GM21529 (cell line): ENCODE data around the gene RAB18.
"Not testable (repeated sequence)": the region's sequence is repeated elsewhere in the genome, so short reads cannot be mapped to it uniquely, and the experiment has no call there.

Experiments used
- ATAC-seq: cut with Tn5 transposase; IDR thresholded peaks from one replicate; pipeline ENCODE4 v1.9.1; 2021; ENCODE audit not compliant: unreplicated experiment

The RAB18 gene

GRCh38 chr10:27541796-27542729 lies 38.0 kb downstream of the RAB18 start:
- ATAC-seq: no peak

- ATAC-seq: no peak
Observed at GRCh38 chr10:27542812-27543211, 38.7 kb downstream of the RAB18 start.

- ATAC-seq: no peak
Observed at GRCh38 chr10:27547047-27547446, 42.9 kb downstream of the RAB18 start.

GRCh38 chr10:27547482-27547881 lies 43.4 kb downstream of the RAB18 start:
- no peak for ATAC-seq

- no peak for ATAC-seq
Observed at GRCh38 chr10:27550823-27551222, 46.7 kb downstream of the RAB18 start.

GRCh38 chr10:27558612-27559020 lies 54.5 kb downstream of the RAB18 start:
- ATAC-seq: peak; percentile 72

GRCh38 chr10:27561334-27561733 lies 57.2 kb downstream of the RAB18 start:
- ATAC-seq: no peak

- no peak for ATAC-seq
Observed at GRCh38 chr10:27564398-27564797, 60.3 kb downstream of the RAB18 start.

- ATAC-seq: no peak
Observed at GRCh38 chr10:27564880-27565279, 60.8 kb downstream of the RAB18 start.

GRCh38 chr10:27568196-27569175 lies 64.4 kb downstream of the RAB18 start:
- ATAC-seq: no peak

- no peak for ATAC-seq
Observed at GRCh38 chr10:27569946-27570345, 65.8 kb downstream of the RAB18 start.

- ATAC-seq: not testable (repeated sequence)
Observed at GRCh38 chr10:27577038-27577437, 72.9 kb downstream of the RAB18 start.

- no peak for ATAC-seq
Observed at GRCh38 chr10:27578316-27578715, 74.2 kb downstream of the RAB18 start.

- ATAC-seq: no peak
Observed at GRCh38 chr10:27581225-27581624, 77.1 kb downstream of the RAB18 start.

- ATAC-seq: no peak
Observed at GRCh38 chr10:27584302-27584701, 80.2 kb downstream of the RAB18 start.
